HFFc6 (cell line): ENCODE results near the gene GPR87. TPM values are rescaled to one million over a fixed set of nuclear protein-coding genes. Genes with fewer than 3 reads are reported as not detected.

Source experiments
- DNase-seq: peaks from one replicate; pipeline ENCODE4 v3.0.0-alpha.2; 2018
- H3K27ac Mint-ChIP-seq: 2 replicates; pipeline ENCODE4 v1.8.0; 2020; ENCODE audit warnings: mild to moderate bottlenecking, mixed read lengths
- H3K27me3 Mint-ChIP-seq: 2 replicates; pipeline ENCODE4 v1.8.0; 2021; ENCODE audit warnings: mild to moderate bottlenecking, moderate library complexity, mixed read lengths; ENCODE audit not compliant: insufficient read depth
- H3K36me3 Mint-ChIP-seq: 2 replicates; pipeline ENCODE4 v1.8.0; 2021; ENCODE audit warnings: low read depth, mixed read lengths
- H3K4me1 Mint-ChIP-seq: 2 replicates; pipeline ENCODE4 v1.8.0; 2020; ENCODE audit warnings: low read depth, mixed read lengths
- H3K4me3 Mint-ChIP-seq: 2 replicates; pipeline ENCODE4 v1.8.0; 2020; ENCODE audit warnings: mild to moderate bottlenecking, moderate library complexity, mixed read lengths
- H3K9me3 Mint-ChIP-seq: 2 replicates; pipeline ENCODE4 v1.8.0; 2020; ENCODE audit warnings: mild to moderate bottlenecking, mixed read lengths
- CTCF ChIP-seq: fragments of 200-600 bp; sonication (generic); IDR thresholded peaks from 2 replicates; pipeline ENCODE4 v1.5.0; 2021; ENCODE audit warnings: antibody characterized with exemption, mild to moderate bottlenecking
- total RNA-seq, 6 experiments: library from RNA; stranded (reverse); fragmentation: NEBNext Ultra II Directional; extraction: Animal tissue kit (Norgen Biotek cat#: 25700); gene quantifications; 2 replicates in 1 of 6; 3 replicates in 5 of 6; pipeline ENCODE4 v1.2.3, GENCODE V29; 2021

GPR87 gene
- total RNA-seq, 6 experiments from 2014 or later = not detected

GRCh38 chr3:151330899-151331298 is 14.3 kb upstream of the GPR87 start:
- no peaks in the 10 kb centered on the region for H3K9me3 Mint-ChIP-seq
- DNase-seq = no peak
- peaks cover 8% of the 10 kb centered on the region for H3K4me1 Mint-ChIP-seq
- TF ChIP-seq CTCF = no peak
- H3K27ac Mint-ChIP-seq = no peak overlapping the region
- H3K36me3 Mint-ChIP-seq = no peaks in the 10 kb centered on the region
- no peak overlapping the region for H3K4me3 Mint-ChIP-seq
- no peaks in the 10 kb centered on the region for H3K27me3 Mint-ChIP-seq

GRCh38 chr3:151330379-151330778 is 13.8 kb upstream of the GPR87 start:
- H3K36me3 Mint-ChIP-seq = no peaks in the 10 kb centered on the region
- H3K9me3 Mint-ChIP-seq = no peaks in the 10 kb centered on the region
- H3K4me3 Mint-ChIP-seq = no peak overlapping the region
- H3K27ac Mint-ChIP-seq = no peak overlapping the region
- no peak for TF ChIP-seq CTCF
- no peak for DNase-seq
- H3K27me3 Mint-ChIP-seq = no peaks in the 10 kb centered on the region
- peaks cover 8% of the 10 kb centered on the region for H3K4me1 Mint-ChIP-seq

GRCh38 chr3:151329363-151329762 is 12.7 kb upstream of the GPR87 start, which contains the start of gene P2RY13:
TSS of gene P2RY13 (minus strand) at chr3:151329549. CDS start at chr3:151329528, 21 bp downstream.
- H3K27ac Mint-ChIP-seq = no peak within 1 kb of the TSS
- H3K36me3 Mint-ChIP-seq = no peaks in the 10 kb centered on the region
- H3K4me3 Mint-ChIP-seq = peak within 1 kb of the TSS; percentile 29; the same call in 1 of the 2 replicates
- H3K9me3 Mint-ChIP-seq = no peaks in the 10 kb centered on the region
- peaks cover 8% of the 10 kb centered on the region for H3K4me1 Mint-ChIP-seq
- TF ChIP-seq CTCF = no peak
- DNase-seq = no peak
- no peaks in the 10 kb centered on the region for H3K27me3 Mint-ChIP-seq

GRCh38 chr3:151328298-151328995 is 11.8 kb upstream of the GPR87 start:
- H3K9me3 Mint-ChIP-seq = no peaks in the 10 kb centered on the region
- peaks cover 8% of the 10 kb centered on the region for H3K4me1 Mint-ChIP-seq
- no peaks in the 10 kb centered on the region for H3K27me3 Mint-ChIP-seq
- H3K27ac Mint-ChIP-seq = no peak overlapping the region
- no peak for DNase-seq
- H3K4me3 Mint-ChIP-seq = peak overlapping the region; percentile 29; the same call in 1 of the 2 replicates
- no peaks in the 10 kb centered on the region for H3K36me3 Mint-ChIP-seq
- no peak for TF ChIP-seq CTCF

- DNase-seq = no peak
- no peaks in the 10 kb centered on the region for H3K9me3 Mint-ChIP-seq
- H3K36me3 Mint-ChIP-seq = no peaks in the 10 kb centered on the region
- peaks cover 8% of the 10 kb centered on the region for H3K4me1 Mint-ChIP-seq
- H3K27me3 Mint-ChIP-seq = no peaks in the 10 kb centered on the region
- H3K27ac Mint-ChIP-seq = no peak overlapping the region
- no peak overlapping the region for H3K4me3 Mint-ChIP-seq
- peak; percentile 88 for TF ChIP-seq CTCF
Measured at GRCh38 chr3:151327571-151328198, 11.1 kb upstream of the GPR87 start.
